H1 (cell line): ENCODE measurements around the gene SLC25A47. TPM values are rescaled to one million over a fixed set of nuclear protein-coding genes. Genes with fewer than 3 reads are reported as not detected.

ENCODE experiments used
- ASH2L ChIP-seq: fragments of 200-600, 300-600 bp; sonication (generic); IDR thresholded peaks from one replicate; pipeline ENCODE4 v1.7.1; 2017; ENCODE audit warnings: low read length
- CHD2 ChIP-seq: IDR thresholded peaks from 2 replicates; pipeline ENCODE4 v1.6.1; 2012; ENCODE audit warnings: low read length, improper control_type of control experiment
- NANOG ChIP-seq: IDR thresholded peaks from 2 replicates; pipeline ENCODE4 v1.6.1; 2011; ENCODE audit warnings: low read length, low read depth, mild to moderate bottlenecking, inconsistent platforms; ENCODE audit not compliant: insufficient read depth, poor library complexity, severe bottlenecking
- SAP30 ChIP-seq: fragments of 300-600 bp; sonication (generic); IDR thresholded peaks from 2 replicates; pipeline ENCODE4 v1.7.1; 2012; ENCODE audit warnings: low read length, moderate library complexity, mild to moderate bottlenecking, inconsistent platforms; ENCODE audit not compliant: insufficient read depth, insufficient replicate concordance
- SP1 ChIP-seq: IDR thresholded peaks from 2 replicates; pipeline ENCODE4 v1.6.1; 2011; ENCODE audit warnings: low read depth, low read length
- SUZ12 ChIP-seq: fragments of 200-600 bp; sonication (generic); IDR thresholded peaks from 2 replicates; pipeline ENCODE4 v1.6.1; 2012; ENCODE audit warnings: mild to moderate bottlenecking, inconsistent platforms, low read length, moderate library complexity, mixed read lengths
- polyA plus RNA-seq, 7 experiments: library from polyadenylated mRNA; depleted of rRNA in 3 of 7; stranded (reverse) in 5 of 7; unstranded in 2 of 7; fragments of >200 nt in 5 of 7; fragments of 200-250 nt in 2 of 7; gene quantifications; 1 replicate in 5 of 7; 2 replicates in 1 of 7; 4 replicates in 1 of 7; pipeline versions ENCODE4 v1.2.1 to v1.2.3, GENCODE V29; 2011 to 2013; ENCODE audit warnings: missing spikeins in 2 of 7, mixed read lengths in 2 of 7
- total RNA-seq: library from RNA; stranded (reverse); fragmentation: NEBNext Ultra II Directional; extraction: Animal tissue kit (Norgen Biotek cat#: 25700); gene quantifications from 2 replicates; pipeline ENCODE4 v1.2.1, GENCODE V29; 2021
- TF ChIP-seq, protein P1 (sequence below): IDR thresholded peaks from 2 replicates; pipeline ENCODE4 v1.6.1; 2012; ENCODE audit warnings: inconsistent platforms

Gene SLC25A47
- total and polyA plus RNA-seq, 2 of the 8 experiments (the other 6 are each of a cell fraction or from before 2014, with no cell fraction given), result not detected

DNA sequence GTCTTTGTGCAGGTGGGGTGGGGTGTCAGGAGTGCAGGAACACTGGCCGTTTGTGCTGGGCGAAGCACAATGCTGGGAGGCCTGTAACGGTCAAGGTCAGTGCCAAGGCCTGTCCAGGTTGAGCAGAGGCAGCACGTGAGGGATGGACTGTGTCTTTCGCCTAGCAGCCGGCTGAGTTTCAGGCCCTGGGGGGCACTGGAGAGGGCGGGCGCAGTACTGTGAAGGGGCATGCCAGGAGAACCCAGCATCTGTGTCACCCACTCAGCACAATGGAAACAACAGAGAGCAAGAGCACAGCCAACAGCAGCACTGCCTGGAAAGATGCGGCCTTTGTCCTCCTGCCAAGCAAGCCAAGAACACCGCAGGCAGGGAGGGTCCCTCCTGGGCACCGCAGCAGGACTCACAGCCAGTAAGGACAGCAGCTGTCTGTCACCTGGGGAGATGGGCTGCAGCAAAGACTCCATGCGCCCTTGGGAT is 25.2 kb downstream of the SLC25A47 start (continued):
- no peak for TF ChIP-seq SP1
- no peak for TF ChIP-seq CHD2
- no peak for TF ChIP-seq SAP30
- TF ChIP-seq NANOG, result no peak
- TF ChIP-seq, protein P1, sequence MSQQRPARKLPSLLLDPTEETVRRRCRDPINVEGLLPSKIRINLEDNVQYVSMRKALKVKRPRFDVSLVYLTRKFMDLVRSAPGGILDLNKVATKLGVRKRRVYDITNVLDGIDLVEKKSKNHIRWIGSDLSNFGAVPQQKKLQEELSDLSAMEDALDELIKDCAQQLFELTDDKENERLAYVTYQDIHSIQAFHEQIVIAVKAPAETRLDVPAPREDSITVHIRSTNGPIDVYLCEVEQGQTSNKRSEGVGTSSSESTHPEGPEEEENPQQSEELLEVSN, result no peak
- TF ChIP-seq SUZ12, result no peak
- no peak for TF ChIP-seq ASH2L
- TF ChIP-seq, all 59 proteins: peak for 0
